Caco-2 (cell line): ENCODE measurements around the gene DDO. TPM values are rescaled to one million over a fixed set of nuclear protein-coding genes. Genes with fewer than 3 reads are reported as not detected.
A peak's percentile ranks its signal among the peaks of the same experiment; 100 is the strongest.

Experiments used
- BruUV-seq: library from RNA; stranded (reverse); fragments of 400-500 nt; replicated peaks from 2 replicates; lab custom pipeline; 2021; lab: Mats Ljungman, UMichigan
- CTCF ChIA-PET: fragments of 300-600 bp; sonication (Branson Sonifier 250); formaldehyde crosslinking; loops from one replicate; lab custom pipeline; 2022; ENCODE audit warnings: antibody characterized with exemption; lab: Charles Lee
- POLR2A ChIA-PET: fragments of 300-600 bp; sonication (Branson Sonifier 250); formaldehyde crosslinking; loops from one replicate; lab custom pipeline; 2022; ENCODE audit warnings: antibody characterized with exemption; lab: Charles Lee
- DNase-seq, 2 experiments: peaks; one replicate each; pipeline versions ENCODE4 v3.0.0 to v3.0.0-alpha.2; 2020 to 2022
- H3K27me3 ChIP-seq: replicated peaks from 2 replicates; pipeline ENCODE4 v1.6.0; 2011; ENCODE audit warnings: low read length; ENCODE audit not compliant: control insufficient read depth, insufficient read depth
- H3K36me3 ChIP-seq: 2 replicates; pipeline ENCODE4 v1.5.1; 2011; ENCODE audit warnings: low read length; ENCODE audit not compliant: control insufficient read depth, insufficient read depth
- H3K4me1 ChIP-seq: fragments of 250-450 bp; sonication (Bioruptor Pico); 2 replicates; pipeline ENCODE4 v1.5.1; 2020; ENCODE audit warnings: mild to moderate bottlenecking
- H3K4me3 ChIP-seq: 2 replicates; pipeline ENCODE4 v1.5.1; 2011; ENCODE audit warnings: low read depth, mild to moderate bottlenecking, control low read depth, low read length
- H3K9me3 ChIP-seq: fragments of 250-450 bp; sonication (Bioruptor Pico); 2 replicates; pipeline ENCODE4 v1.5.1; 2020; ENCODE audit warnings: mild to moderate bottlenecking, moderate library complexity
- H3K27ac Mint-ChIP-seq: one replicate; pipeline ENCODE4 v1.8.0; 2022; ENCODE audit warnings: mixed read lengths; ENCODE audit not compliant: unreplicated experiment
- H3K27me3 Mint-ChIP-seq: one replicate; pipeline ENCODE4 v1.8.0; 2022; ENCODE audit warnings: mixed read lengths; ENCODE audit not compliant: insufficient read depth, unreplicated experiment
- H3K36me3 Mint-ChIP-seq: one replicate; pipeline ENCODE4 v1.8.0; 2022; ENCODE audit warnings: mild to moderate bottlenecking, mixed read lengths; ENCODE audit not compliant: insufficient read depth, unreplicated experiment
- H3K4me1 Mint-ChIP-seq: one replicate; pipeline ENCODE4 v1.8.0; 2022; ENCODE audit warnings: low read depth, mixed read lengths; ENCODE audit not compliant: unreplicated experiment
- H3K4me3 Mint-ChIP-seq: one replicate; pipeline ENCODE4 v1.8.0; 2022; ENCODE audit warnings: mild to moderate bottlenecking, moderate library complexity, mixed read lengths; ENCODE audit not compliant: unreplicated experiment
- H3K9me3 Mint-ChIP-seq: one replicate; pipeline ENCODE4 v1.8.0; 2022; ENCODE audit warnings: mixed read lengths; ENCODE audit not compliant: unreplicated experiment
- CTCF ChIP-seq, 2 experiments: fragments of 200-600 bp in 1 of 2; IDR thresholded peaks; 1 replicate in 1 of 2; 2 replicates in 1 of 2; pipeline versions ENCODE4 v1.5.1 to v1.8.0; 2011 to 2022; ENCODE audit warnings: antibody characterized with exemption in 1 of 2, control low read depth in 1 of 2, inconsistent platforms in 1 of 2, low read depth in 1 of 2, low read length in 1 of 2, mild to moderate bottlenecking in 1 of 2, moderate library complexity in 1 of 2; ENCODE audit not compliant: insufficient read depth in 1 of 2, severe bottlenecking in 1 of 2, unreplicated experiment in 1 of 2
- intact Hi-C: fragments of 100-400 bp; cut with micrococcal nuclease; formaldehyde crosslinking; loops from one replicate; pipeline ENCODE4 v1.10.0; 2022; ENCODE audit not compliant: unreplicated experiment
- total RNA-seq: library from RNA; stranded (reverse); gene quantifications from 2 replicates; pipeline ENCODE4 v1.2.3, GENCODE V29; 2022

DDO gene
- total RNA-seq, 1 experiment from 2014 or later = not detected

GRCh38 chr6:110419028-110419739, 3.8 kb upstream of the DDO start:
- Mint-ChIP-seq H3K27ac (peak overlapping the region; percentile 56), H3K27me3 (peaks cover 3% of the 10 kb centered on the region), H3K4me3 (peak overlapping the region; percentile 39), H3K9me3 (peaks cover 13% of the 10 kb centered on the region), H3K4me1 (peaks cover 27% of the 10 kb centered on the region), H3K36me3 (no peaks in the 10 kb centered on the region)
- DNase-seq = no peak
- H3K36me3 ChIP-seq = no peaks in the 10 kb centered on the region
- TF ChIP-seq CTCF (IDR thresholded peaks at IDR 0.05; ENCODE audit: insufficient read depth in 1 of 2, low read depth in 1 of 2, low read length in 1 of 2, severe bottlenecking in 1 of 2, unreplicated experiment in 1 of 2) = no peak
- BruUV-seq = no TSS peak
- CTCF ChIA-PET = no interaction called here
- POLR2A ChIA-PET = no interaction called here
- intact Hi-C loops = no loop called here
- no peaks in the 10 kb centered on the region for H3K27me3 ChIP-seq
- peaks cover 18% of the 10 kb centered on the region for H3K4me1 ChIP-seq
- H3K4me3 ChIP-seq = no peak overlapping the region
- H3K9me3 ChIP-seq = no peaks in the 10 kb centered on the region

- no peaks in the 10 kb centered on the region for H3K36me3 ChIP-seq
- no peak for DNase-seq
- H3K36me3 Mint-ChIP-seq = no peaks in the 10 kb centered on the region
- H3K9me3 ChIP-seq = no peaks in the 10 kb centered on the region
- peak overlapping the region; percentile 56 for H3K27ac Mint-ChIP-seq
- no peak overlapping the region for H3K4me3 ChIP-seq
- H3K4me1 ChIP-seq = peaks cover 18% of the 10 kb centered on the region
- intact Hi-C loops = no loop called here
- H3K9me3 Mint-ChIP-seq = peaks cover 13% of the 10 kb centered on the region
- no peak overlapping the region for H3K4me3 Mint-ChIP-seq
- H3K27me3 ChIP-seq = no peaks in the 10 kb centered on the region
- ChIA-PET POLR2A (no interaction called here), CTCF (no interaction called here)
- no TSS peak for BruUV-seq
- H3K4me1 Mint-ChIP-seq = peaks cover 27% of the 10 kb centered on the region
- no peak for TF ChIP-seq CTCF (IDR thresholded peaks at IDR 0.05; ENCODE audit: insufficient read depth in 1 of 2, low read depth in 1 of 2, low read length in 1 of 2, severe bottlenecking in 1 of 2, unreplicated experiment in 1 of 2)
- H3K27me3 Mint-ChIP-seq = no peaks in the 10 kb centered on the region
Measured at GRCh38 chr6:110418594-110418993, 3.2 kb upstream of the DDO start.

GRCh38 chr6:110414669-110415068, 706 bp downstream of the DDO start:
- Mint-ChIP-seq H3K4me3 (no peak overlapping the region), H3K36me3 (no peaks in the 10 kb centered on the region), H3K9me3 (no peaks in the 10 kb centered on the region), H3K4me1 (peaks cover 18% of the 10 kb centered on the region), H3K27me3 (no peaks in the 10 kb centered on the region), H3K27ac (no peak overlapping the region)
- Histone ChIP-seq H3K9me3 (no peaks in the 10 kb centered on the region), H3K27me3 (no peaks in the 10 kb centered on the region), H3K36me3 (no peaks in the 10 kb centered on the region), H3K4me3 (no peak overlapping the region), H3K4me1 (peaks cover 16% of the 10 kb centered on the region)
- no peak for DNase-seq
- ChIA-PET POLR2A (no interaction called here), CTCF (no interaction called here)
- no TSS peak for BruUV-seq
- no peak for TF ChIP-seq CTCF (IDR thresholded peaks at IDR 0.05; ENCODE audit: insufficient read depth in 1 of 2, low read depth in 1 of 2, low read length in 1 of 2, severe bottlenecking in 1 of 2, unreplicated experiment in 1 of 2)
- intact Hi-C loops = no loop called here
